Measurements from ENCODE around the gene BSG.

Gene BSG

DNA sequence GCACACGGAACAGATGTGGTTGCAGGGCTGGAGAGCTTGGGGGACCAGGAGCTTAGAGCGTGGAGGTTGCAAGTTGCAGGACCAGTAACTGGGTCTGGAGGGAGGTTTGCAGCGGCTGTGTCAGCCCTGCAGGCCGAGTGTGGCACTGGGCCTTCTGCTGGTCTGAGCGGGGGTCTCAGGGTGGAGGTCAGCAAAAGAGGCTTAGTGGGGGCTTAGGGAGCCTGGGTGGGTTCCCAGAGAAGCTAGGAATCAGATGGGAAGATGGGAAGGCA lies 11.5 kb downstream of the BSG start:
- TF ChIP-seq GATA3 (IDR thresholded peaks at IDR 0.05; ENCODE audit: low read depth, low read length): no peak
- no peak for TF ChIP-seq GATA2 (IDR thresholded peaks at IDR 0.05; ENCODE audit: low read depth, low read length)

DNA sequence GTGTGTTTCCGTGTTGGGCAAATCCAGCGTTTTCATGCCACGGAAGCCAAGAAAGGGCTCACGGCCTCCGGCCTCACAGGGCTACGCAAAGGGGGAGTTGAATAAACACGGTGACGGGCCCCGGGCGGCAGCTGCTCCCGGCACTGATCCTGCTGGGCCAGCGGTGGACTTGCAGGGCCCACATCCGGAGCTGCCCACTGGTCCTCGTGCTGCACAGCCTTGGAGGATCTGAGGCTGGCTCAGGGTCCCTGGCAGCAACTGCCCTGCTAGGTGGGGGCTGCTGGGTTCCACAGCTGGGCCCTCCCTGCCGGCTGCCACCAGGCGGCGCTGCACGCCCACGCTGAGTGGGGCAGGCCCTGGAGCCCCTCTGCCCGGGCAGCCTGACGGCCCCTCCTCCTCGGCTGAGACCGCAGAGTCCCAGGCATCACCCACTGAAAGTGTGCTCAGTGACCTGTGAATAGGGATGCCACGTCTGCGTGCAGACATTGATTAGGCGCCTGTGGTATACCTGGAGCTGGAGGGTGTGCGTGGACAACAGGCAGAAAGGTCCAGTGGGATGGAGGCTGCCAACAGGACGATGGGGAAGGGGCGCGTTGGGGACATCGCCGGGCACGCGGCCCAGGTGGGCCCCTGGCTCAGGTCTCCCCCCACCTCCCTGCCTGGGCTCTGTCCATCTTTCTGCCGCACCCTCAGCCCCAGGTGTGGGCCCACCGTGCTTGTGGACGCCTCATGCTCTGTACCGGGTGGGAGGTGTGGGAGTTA lies 12.0 kb downstream of the BSG start:
- no peak for TF ChIP-seq GATA3 (IDR thresholded peaks at IDR 0.05; ENCODE audit: low read depth, low read length)
- no peak for TF ChIP-seq GATA2 (IDR thresholded peaks at IDR 0.05; ENCODE audit: low read depth, low read length)

DNA sequence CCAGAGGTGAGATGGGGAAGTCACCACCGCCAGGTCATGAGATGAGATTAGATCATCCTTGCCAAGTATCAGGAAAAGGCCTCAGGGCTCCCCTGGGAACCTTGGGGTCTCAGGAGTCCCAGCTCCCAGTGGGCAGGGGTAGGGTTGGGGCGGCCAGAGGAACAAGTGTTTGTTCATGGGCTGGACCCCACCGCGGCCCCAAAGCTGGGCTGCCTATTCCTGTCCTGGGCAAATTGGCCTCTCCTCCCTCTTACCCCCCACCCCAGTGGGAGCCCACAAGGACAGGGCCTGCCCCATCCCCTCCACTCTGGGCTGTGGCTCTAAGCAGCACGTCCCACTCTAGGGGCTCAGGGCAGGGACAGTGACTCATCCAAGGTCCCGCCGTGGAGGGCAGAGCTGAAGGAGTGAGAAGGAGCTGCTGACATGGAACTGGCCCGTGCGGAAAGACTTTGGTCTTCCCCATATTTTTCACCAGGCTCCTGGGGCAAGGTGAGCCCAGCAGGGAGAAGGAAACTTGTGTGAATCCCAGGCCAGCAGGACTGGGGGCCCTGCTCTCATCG lies 13.2 kb downstream of the BSG start:
- no peak for TF ChIP-seq GATA2 (IDR thresholded peaks at IDR 0.05; ENCODE audit: low read depth, low read length)
- no peak for TF ChIP-seq GATA3 (IDR thresholded peaks at IDR 0.05; ENCODE audit: low read depth, low read length)

DNA sequence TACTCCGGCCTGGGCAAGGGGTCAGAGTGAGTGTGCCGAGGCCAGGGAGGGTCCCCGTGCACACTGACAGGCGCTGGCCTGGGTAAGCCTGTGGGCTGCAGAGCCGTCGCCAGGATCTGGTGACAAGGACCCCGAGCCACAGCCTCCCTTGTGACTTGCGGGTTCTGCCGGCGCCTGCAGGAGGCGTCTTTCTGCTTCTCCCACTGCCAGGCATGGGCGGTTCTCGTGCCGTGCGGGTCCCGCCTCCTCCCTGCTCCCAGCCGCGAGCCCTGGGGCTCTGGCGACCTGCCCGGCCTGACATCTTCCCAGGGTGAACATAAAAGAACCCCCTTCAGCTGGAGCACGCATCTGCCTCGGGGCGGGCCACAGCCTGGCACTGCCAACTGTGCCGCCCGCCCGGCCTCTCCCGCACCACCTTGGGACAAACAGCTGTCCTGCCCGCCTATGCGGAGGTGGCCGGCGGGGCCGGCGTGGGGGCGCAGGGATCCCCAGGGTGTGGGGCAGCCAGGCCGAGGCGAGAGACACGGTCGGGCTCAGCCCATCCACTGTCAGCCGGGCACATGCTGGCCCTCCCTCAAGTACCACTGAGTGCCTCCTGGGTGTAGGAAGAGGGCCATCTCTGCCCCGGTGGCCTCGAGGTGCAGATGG lies 15.8 kb downstream of the BSG start:
- TF ChIP-seq GATA2 (IDR thresholded peaks at IDR 0.05; ENCODE audit: low read depth, low read length) (no peak), GATA3 (IDR thresholded peaks at IDR 0.05; ENCODE audit: low read depth, low read length) (no peak)

DNA sequence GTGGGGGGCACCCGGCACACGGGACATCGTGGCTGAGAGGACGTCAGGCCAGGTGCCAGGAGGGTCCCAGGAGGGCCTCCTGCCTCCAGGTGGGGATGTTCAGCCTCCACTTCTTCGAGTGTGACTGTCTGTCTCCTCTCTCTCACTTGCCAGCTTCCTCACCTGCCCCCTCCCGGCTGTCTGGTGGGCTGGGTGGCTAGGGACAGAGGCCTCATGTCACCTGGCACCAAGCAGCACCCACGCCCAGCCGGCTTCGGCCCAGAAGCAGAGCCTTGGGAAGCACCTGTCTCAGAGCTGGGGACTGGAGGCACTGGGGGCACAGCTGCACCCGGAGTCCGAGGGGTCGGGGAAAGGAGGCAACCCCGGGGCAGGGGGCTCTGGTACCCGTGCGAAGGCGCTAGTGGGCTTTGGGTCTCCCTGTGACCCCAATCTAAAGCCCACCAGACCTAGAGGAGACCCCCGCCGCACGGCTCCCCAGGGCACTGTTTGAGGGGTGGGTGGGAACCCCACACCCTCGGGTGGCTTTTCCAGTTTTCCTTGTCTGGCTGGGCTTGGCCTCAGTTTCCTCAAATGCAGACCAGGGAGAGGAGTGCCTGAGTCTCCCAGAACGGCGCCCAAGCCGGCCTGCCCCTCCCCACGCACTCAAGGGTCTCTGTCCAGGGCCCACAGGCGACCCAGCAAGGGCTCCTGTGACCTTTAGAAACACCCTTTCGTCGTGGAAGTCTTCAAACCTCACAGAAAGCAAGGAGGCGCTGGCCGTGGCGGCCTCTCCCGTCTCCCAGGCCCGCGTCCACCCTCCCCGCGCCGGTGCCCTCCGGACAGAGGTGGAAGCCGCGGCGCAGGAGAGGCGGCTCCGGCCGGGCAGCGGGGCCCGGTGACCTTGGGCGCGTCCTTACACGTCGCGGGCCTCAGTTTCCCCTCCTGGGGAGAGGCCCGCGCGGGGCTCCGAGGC lies 16.6 kb downstream of the BSG start:
- TF ChIP-seq GATA3 (IDR thresholded peaks at IDR 0.05; ENCODE audit: low read depth, low read length) (no peak), GATA2 (IDR thresholded peaks at IDR 0.05; ENCODE audit: low read depth, low read length) (no peak)

DNA sequence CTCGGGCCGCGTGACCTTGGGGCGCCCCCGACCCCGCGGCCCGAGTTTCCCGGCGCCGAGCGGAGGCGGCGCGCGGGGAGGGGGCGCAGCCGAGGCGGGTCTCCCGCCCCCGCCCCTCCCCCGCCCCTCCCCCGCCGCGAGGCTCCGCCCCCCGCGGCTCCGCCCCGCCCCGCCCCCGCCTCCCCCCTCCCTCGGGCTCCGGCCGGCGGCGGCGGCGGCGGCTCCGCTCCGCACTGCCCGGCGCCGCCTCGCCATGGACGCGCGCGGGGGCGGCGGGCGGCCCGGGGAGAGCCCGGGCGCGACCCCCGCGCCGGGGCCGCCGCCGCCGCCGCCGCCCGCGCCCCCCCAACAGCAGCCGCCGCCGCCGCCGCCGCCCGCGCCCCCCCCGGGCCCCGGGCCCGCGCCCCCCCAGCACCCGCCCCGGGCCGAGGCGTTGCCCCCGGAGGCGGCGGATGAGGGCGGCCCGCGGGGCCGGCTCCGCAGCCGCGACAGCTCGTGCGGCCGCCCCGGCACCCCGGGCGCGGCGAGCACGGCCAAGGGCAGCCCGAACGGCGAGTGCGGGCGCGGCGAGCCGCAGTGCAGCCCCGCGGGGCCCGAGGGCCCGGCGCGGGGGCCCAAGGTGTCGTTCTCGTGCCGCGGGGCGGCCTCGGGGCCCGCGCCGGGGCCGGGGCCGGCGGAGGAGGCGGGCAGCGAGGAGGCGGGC lies 17.4 kb downstream of the BSG start, which contains the start of gene HCN2:
TSS of gene HCN2 (plus strand) at position 189 of the 703 bp plus-strand sequence. CDS start at position 254, 65 bp downstream.
- no peak for TF ChIP-seq GATA2 (IDR thresholded peaks at IDR 0.05; ENCODE audit: low read depth, low read length)
- no peak for TF ChIP-seq GATA3 (IDR thresholded peaks at IDR 0.05; ENCODE audit: low read depth, low read length)

DNA sequence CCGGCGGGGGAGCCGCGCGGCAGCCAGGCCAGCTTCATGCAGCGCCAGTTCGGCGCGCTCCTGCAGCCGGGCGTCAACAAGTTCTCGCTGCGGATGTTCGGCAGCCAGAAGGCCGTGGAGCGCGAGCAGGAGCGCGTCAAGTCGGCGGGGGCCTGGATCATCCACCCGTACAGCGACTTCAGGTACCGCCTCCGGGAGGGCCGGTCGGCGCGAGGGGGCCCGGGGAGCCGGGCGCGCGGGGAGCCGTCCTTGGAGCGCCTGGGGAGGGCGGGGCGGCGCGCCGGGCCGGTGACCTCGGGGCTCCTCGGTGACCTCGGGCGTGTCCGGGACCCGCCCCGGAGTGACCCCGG lies 18.0 kb downstream of the BSG start:
- no peak for TF ChIP-seq GATA2 (IDR thresholded peaks at IDR 0.05; ENCODE audit: low read depth, low read length)
- no peak for TF ChIP-seq GATA3 (IDR thresholded peaks at IDR 0.05; ENCODE audit: low read depth, low read length)

DNA sequence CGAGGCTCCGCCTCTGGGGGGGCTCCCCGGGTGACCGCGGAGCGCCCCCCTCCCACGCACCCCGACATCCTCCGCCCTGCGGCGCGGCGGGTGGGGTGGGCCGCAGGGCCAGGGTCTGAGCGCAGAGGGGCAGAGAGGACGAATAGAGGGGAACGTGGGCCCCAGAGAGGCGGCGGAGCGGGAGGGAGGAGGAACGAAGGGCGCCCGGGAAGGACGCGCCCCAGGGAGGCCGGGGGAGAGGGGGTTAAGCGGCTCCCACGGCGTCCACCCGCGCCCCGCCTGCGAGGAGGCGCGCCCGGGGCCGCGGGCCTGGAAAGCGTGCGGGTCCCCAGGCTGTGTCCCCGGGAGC lies 18.3 kb downstream of the BSG start:
- no peak for TF ChIP-seq GATA2 (IDR thresholded peaks at IDR 0.05; ENCODE audit: low read depth, low read length)
- TF ChIP-seq GATA3 (IDR thresholded peaks at IDR 0.05; ENCODE audit: low read depth, low read length): no peak

DNA sequence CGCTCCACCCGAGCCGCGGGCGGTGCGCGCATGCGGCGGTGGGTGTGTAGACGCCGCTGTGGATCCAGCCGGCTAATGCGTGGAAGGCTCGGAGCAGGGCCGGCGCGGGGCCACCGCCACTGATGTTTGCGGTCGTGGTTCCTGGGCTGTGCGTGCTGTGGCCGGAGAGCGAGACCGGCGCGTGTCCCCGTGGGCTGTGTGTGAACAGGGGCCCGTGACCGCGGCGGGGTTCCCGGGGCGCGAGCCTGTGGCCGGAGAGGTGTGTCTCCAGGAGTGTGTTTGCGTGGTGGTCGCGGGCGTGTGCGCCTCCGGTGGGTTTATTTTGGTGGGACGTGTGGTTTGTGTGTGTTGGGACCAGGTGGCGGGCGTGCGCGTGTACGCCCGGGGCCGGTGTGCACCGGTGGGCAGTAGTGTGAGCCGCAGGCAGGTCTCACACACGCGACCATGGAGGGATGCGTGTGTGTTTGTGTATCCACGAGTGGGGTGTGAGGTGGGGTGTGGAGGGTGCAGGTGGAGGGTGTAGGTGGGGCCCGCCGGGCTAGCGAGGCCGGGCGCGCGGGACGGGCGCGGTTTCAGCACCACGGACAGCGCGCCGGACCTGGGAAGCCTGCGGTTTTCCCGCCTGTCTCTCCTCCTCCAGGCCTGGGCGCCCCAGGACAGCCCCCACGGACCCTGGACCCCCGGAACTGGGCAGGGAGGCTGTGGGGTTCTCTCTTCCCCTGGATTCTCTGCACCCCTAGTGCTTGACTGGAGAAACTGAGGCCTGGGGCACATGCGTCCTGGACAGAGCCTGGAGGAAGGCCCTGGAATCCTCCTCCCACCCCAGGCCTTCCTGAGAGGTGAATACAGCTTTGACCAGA lies 18.9 kb downstream of the BSG start:
- TF ChIP-seq GATA2 (IDR thresholded peaks at IDR 0.05; ENCODE audit: low read depth, low read length) (no peak), GATA3 (IDR thresholded peaks at IDR 0.05; ENCODE audit: low read depth, low read length) (no peak)

DNA sequence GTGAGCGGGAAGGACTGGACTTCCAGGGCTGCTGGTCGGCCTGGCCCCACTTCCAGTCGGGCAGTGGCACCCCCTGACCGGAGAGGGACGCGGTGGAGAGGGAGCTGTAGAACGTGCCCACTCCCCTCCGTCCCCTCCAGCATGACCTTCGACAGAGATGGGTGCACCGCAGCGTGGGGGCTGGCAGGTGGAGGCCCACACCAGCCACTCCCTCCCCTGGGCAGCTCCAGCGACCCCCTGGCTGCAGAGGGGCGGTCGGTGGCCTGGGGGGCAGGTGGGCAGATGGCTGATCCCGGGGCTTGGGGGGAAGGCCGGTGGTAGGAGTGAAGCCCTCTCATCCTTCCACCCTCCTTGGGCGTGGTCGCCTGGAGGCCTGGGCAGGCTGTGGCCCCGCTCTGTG lies 19.7 kb downstream of the BSG start:
- no peak for TF ChIP-seq GATA2 (IDR thresholded peaks at IDR 0.05; ENCODE audit: low read depth, low read length)
- TF ChIP-seq GATA3 (IDR thresholded peaks at IDR 0.05; ENCODE audit: low read depth, low read length): no peak

DNA sequence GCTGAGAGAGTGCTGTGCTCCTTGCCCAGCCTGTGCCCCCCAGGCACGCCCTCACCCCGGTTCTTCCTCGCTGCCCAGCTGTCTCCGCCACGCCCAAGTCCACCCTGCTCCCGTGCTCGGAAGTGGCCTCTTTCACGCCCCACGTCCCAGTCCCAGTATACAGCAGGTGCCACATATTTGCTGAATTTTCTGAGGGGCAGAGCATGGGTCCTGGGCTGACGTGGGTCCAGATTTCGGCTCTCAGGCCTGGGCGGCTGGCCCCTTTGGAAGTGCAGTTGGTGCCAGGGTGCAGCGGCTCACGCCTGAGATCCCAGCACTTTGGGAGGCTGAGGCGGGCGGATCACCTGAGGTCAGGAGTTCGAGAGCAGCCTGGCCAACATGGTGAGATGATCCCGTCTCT lies 20.7 kb downstream of the BSG start:
- TF ChIP-seq GATA3 (IDR thresholded peaks at IDR 0.05; ENCODE audit: low read depth, low read length) (no peak), GATA2 (IDR thresholded peaks at IDR 0.05; ENCODE audit: low read depth, low read length) (no peak)

DNA sequence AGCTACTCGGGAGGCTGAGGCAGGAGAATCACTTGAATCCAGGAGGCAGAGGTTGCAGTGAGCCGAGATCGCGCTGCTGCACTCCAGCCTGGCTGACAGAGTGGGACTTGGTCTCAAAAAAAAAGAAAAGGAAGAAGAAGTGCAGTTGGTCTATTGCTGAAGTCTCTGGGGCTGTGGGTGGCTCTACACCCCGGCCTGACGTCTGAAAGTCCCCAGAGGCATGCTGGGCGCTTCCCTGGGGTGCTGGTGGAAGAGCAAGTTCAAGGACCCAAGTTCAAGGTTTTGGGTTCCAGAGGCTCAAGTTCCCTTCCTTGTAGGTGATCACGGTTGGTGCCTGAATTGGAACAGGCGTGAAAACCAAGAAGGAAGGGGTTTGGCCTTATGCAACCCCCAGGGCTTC lies 21.1 kb downstream of the BSG start:
- TF ChIP-seq GATA2 (IDR thresholded peaks at IDR 0.05; ENCODE audit: low read depth, low read length) (no peak), GATA3 (IDR thresholded peaks at IDR 0.05; ENCODE audit: low read depth, low read length) (no peak)

Data from SH-SY5Y (cell line).